Left ventricle myocardium inferior (tissue), 1 donor: ENCODE results near the gene RNLS. TPM values are rescaled to one million over a fixed set of nuclear protein-coding genes. Genes with fewer than 3 reads are reported as not detected.

Source experiments
- DNase-seq: peaks from one replicate; pipeline ENCODE4 v3.0.0-alpha.2; 2020
- H3K27ac ChIP-seq: fragments of 200-600 bp; replicated peaks from 2 replicates; pipeline ENCODE4 v1.8.0; 2021
- H3K27me3 ChIP-seq: fragments of 200-600 bp; 2 replicates; pipeline ENCODE4 v1.8.0; 2021; ENCODE audit warnings: low read depth
- H3K36me3 ChIP-seq: fragments of 200-600 bp; 2 replicates; pipeline ENCODE4 v1.8.0; 2021
- H3K4me1 ChIP-seq: fragments of 200-600 bp; 2 replicates; pipeline ENCODE4 v1.8.0; 2021
- H3K4me3 ChIP-seq: fragments of 200-600 bp; 2 replicates; pipeline ENCODE4 v1.8.0; 2021; ENCODE audit warnings: mild to moderate bottlenecking, moderate library complexity
- H3K9me3 ChIP-seq: fragments of 200-600 bp; replicated peaks from 2 replicates; pipeline ENCODE4 v1.8.0; 2021
- intact Hi-C: fragments of 100-400 bp; cut with micrococcal nuclease; formaldehyde crosslinking; loops from one replicate; pipeline ENCODE4 v1.11.0; 2022
- total RNA-seq: library from RNA; stranded (reverse); fragmentation: NEBNext Ultra II Directional; extraction: Animal tissue kit (Norgen Biotek cat#: 25700); gene quantifications from one replicate; pipeline ENCODE4 v1.2.1, GENCODE V29; 2021
- TF ChIP-seq, protein P1 (sequence below): fragments of 200-600 bp; IDR thresholded peaks from 2 replicates; pipeline ENCODE4 v1.8.0; 2021; ENCODE audit warnings: antibody characterized with exemption, mild to moderate bottlenecking, borderline replicate concordance
- donor health status: DM: no; HTN: yes; CAD: no; lungs with severe emphysema.

The RNLS gene
- total RNA-seq, 1 donor from 2014 or later = 14.3 TPM

DNA sequence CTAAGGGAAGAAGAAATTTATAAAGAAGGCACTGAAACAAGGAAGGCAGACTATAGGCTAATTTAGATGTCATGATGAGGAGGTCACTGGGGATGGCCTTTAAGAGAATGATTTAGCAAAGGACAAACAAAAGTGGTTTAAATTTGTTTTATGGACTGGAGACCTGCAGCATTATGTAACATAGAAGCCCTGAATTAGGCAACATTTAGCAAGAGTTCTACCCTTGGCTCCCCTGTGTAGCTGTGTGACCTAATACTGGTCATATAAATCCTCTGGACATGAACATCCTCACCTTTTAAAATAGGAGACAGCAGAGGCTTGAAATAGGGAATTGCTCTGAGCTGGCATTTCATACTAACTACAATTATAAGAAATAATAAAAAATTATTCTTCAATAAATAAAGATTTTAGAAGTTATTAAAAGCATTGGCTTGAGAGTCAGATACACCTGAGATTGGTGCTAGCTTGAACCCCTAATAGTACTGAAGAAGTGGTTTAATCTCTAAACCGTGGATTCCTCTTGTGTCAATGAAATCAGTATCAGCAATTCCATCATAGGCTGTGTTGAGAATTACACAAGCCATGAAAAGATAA lies 48.9 kb downstream of the RNLS start:
- Histone ChIP-seq H3K4me3 (no peak overlapping the region), H3K36me3 (no peaks in the 10 kb centered on the region), H3K27me3 (no peaks in the 10 kb centered on the region), H3K27ac (no peak overlapping the region), H3K4me1 (peaks cover 3% of the 10 kb centered on the region), H3K9me3 (no peaks in the 10 kb centered on the region)
- intact Hi-C loops = no loop called here
- no peak for DNase-seq
- TF ChIP-seq, protein P1, sequence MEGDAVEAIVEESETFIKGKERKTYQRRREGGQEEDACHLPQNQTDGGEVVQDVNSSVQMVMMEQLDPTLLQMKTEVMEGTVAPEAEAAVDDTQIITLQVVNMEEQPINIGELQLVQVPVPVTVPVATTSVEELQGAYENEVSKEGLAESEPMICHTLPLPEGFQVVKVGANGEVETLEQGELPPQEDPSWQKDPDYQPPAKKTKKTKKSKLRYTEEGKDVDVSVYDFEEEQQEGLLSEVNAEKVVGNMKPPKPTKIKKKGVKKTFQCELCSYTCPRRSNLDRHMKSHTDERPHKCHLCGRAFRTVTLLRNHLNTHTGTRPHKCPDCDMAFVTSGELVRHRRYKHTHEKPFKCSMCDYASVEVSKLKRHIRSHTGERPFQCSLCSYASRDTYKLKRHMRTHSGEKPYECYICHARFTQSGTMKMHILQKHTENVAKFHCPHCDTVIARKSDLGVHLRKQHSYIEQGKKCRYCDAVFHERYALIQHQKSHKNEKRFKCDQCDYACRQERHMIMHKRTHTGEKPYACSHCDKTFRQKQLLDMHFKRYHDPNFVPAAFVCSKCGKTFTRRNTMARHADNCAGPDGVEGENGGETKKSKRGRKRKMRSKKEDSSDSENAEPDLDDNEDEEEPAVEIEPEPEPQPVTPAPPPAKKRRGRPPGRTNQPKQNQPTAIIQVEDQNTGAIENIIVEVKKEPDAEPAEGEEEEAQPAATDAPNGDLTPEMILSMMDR = no peak

- Histone ChIP-seq H3K27ac (no peak overlapping the region), H3K4me3 (no peak overlapping the region), H3K4me1 (peaks cover 3% of the 10 kb centered on the region), H3K27me3 (no peaks in the 10 kb centered on the region), H3K36me3 (no peaks in the 10 kb centered on the region), H3K9me3 (no peaks in the 10 kb centered on the region)
- TF ChIP-seq, protein P1 = no peak
- DNase-seq = no peak
- intact Hi-C loops = no loop called here
These were observed 51.6 kb downstream of the RNLS start for GRCh38 chr10:88531392-88532052.

DNA sequence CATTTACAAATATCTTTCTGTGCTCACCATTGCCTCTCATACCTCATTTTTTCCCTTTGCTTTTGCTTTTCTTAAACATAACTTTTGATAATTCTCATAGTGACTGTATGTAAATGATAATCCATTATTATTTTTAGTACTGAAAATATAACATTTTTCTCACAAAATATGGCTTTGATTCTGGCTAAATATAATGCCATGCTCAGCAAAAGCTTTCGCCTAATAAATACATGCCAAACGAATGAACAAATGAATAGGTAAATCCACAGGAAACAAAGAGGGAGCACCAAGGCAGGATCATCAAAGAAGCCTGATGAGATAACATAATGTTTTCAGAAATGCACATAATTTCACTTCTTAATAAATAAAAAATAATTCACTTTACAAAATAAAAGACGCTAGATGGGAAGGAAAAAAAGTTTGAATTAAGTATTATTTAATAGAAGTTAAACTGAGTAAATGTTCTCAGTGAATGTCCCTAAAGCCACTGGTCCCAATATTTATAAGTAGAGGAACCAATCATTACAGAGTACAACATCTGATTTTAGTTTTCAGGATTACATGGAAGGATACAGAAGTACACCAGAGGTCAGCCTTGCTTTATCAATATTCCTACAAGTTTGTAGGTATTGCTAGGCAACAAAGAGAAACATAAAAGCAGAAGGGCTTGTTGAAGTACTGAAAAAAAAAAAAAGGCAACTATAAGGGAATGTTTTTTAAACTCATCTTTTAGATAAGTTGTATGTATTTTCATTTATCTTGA lies 52.3 kb downstream of the RNLS start:
- Histone ChIP-seq H3K36me3 (no peaks in the 10 kb centered on the region), H3K4me1 (peaks cover 6% of the 10 kb centered on the region), H3K4me3 (no peak overlapping the region), H3K27me3 (no peaks in the 10 kb centered on the region), H3K27ac (no peak overlapping the region), H3K9me3 (no peaks in the 10 kb centered on the region)
- DNase-seq = no peak
- intact Hi-C loops = no loop called here
- TF ChIP-seq, protein P1 = no peak

GRCh38 chr10:88530093-88530492 lies 53.0 kb downstream of the RNLS start:
- no peak overlapping the region for H3K4me3 ChIP-seq
- H3K4me1 ChIP-seq = peaks cover 12% of the 10 kb centered on the region
- no peak for DNase-seq
- no peaks in the 10 kb centered on the region for H3K9me3 ChIP-seq
- intact Hi-C loops = no loop called here
- TF ChIP-seq, protein P1 = no peak
- no peak overlapping the region for H3K27ac ChIP-seq
- no peaks in the 10 kb centered on the region for H3K36me3 ChIP-seq
- no peaks in the 10 kb centered on the region for H3K27me3 ChIP-seq

DNA sequence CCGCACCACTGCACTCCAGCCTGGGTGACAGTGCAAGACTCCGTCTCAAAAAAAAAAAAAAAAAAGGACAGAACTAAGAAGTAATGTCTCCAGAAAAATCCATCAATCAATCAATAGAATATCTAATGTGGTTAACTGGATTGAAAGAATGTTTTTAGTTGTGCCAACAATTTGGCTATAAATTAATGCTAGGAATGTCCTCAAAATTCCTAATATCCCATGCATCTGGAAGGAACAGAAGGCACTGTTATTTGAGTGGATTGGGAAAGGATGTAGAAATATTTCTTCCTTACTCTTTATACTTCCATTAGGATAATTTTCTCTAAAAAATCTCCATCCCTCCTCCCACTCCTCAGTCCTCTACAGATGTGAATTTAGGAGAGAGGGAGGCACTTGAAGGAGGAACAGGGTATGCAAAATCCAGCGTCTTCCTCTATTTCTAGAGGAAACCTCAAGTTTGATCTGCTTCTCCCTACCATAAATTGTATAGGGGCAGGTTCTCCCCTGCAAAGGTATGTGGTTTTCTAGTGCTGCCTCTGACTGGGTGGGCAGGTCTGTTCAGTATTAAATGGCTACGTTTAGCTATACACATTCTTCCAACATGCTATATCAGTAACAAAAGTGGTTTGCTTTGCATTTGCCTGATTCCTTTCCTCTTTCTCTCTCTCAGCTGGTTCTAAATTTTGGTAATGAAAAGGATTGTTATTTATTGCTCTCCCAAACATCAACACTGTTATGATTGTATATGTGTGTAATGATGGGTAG lies 54.1 kb downstream of the RNLS start:
- Histone ChIP-seq H3K27ac (no peak overlapping the region), H3K27me3 (no peaks in the 10 kb centered on the region), H3K4me3 (no peak overlapping the region), H3K9me3 (no peaks in the 10 kb centered on the region), H3K36me3 (no peaks in the 10 kb centered on the region), H3K4me1 (peaks cover 12% of the 10 kb centered on the region)
- TF ChIP-seq, protein P1 = no peak
- intact Hi-C loops = no loop called here
- no peak for DNase-seq
